ENCODE results near the gene USP15.

Gene USP15

GRCh38 chr12:62434494-62435302 lies 174.5 kb downstream of the USP15 start:
- Histone ChIP-seq H2AFZ (ENCODE audit: low read depth, low read length, severe bottlenecking) (peak overlapping the region; percentile 9), H3K27ac (ENCODE audit: low read depth, low read length) (no peak overlapping the region), H3K79me2 (ENCODE audit: insufficient read depth, low read length) (no peaks in the 10 kb centered on the region), H4K20me1 (ENCODE audit: low read depth, low read length) (no peaks in the 10 kb centered on the region), H3K27me3 (ENCODE audit: low read length) (no peaks in the 10 kb centered on the region), H3K36me3 (ENCODE audit: low read length) (no peaks in the 10 kb centered on the region), H3F3A (ENCODE audit: insufficient read depth) (no peaks in the 10 kb centered on the region), H3K9me2 (replicated peaks; ENCODE audit: insufficient read depth, low read length) (no peaks in the 10 kb centered on the region), H3K9ac (ENCODE audit: low read length) (no peak overlapping the region), H3K4me3 (ENCODE audit: insufficient read depth, low read length, poor library complexity, severe bottlenecking) (no peak overlapping the region), H3K9me3 (ENCODE audit: insufficient read depth, low read length) (no peaks in the 10 kb centered on the region), H3K4me2 (ENCODE audit: low read depth, low read length, poor library complexity, severe bottlenecking) (peak overlapping the region; percentile 13)
- TF ChIP-seq CTCF (IDR thresholded peaks at IDR 0.05; ENCODE audit: insufficient read depth, low read length, poor library complexity, severe bottlenecking) (no peak), EZH2phosphoT487 (conservative IDR thresholded peaks at IDR 0.05; ENCODE audit: low read length) (no peak)

- no peak overlapping the region for H3K4me3 ChIP-seq (ENCODE audit: insufficient read depth, low read length, poor library complexity, severe bottlenecking)
- no peaks in the 10 kb centered on the region for H3K9me3 ChIP-seq (ENCODE audit: insufficient read depth, low read length)
- no peak overlapping the region for H3K27ac ChIP-seq (ENCODE audit: low read depth, low read length)
- no peaks in the 10 kb centered on the region for H3K27me3 ChIP-seq (ENCODE audit: low read length)
- H3K36me3 ChIP-seq (ENCODE audit: low read length) = no peaks in the 10 kb centered on the region
- peak overlapping the region; percentile 9 for H2AFZ ChIP-seq (ENCODE audit: low read depth, low read length, severe bottlenecking)
- H3K9me2 ChIP-seq (replicated peaks; ENCODE audit: insufficient read depth, low read length) = no peaks in the 10 kb centered on the region
- no peaks in the 10 kb centered on the region for H3K79me2 ChIP-seq (ENCODE audit: insufficient read depth, low read length)
- TF ChIP-seq CTCF (IDR thresholded peaks at IDR 0.05; ENCODE audit: insufficient read depth, low read length, poor library complexity, severe bottlenecking) (no peak), EZH2phosphoT487 (conservative IDR thresholded peaks at IDR 0.05; ENCODE audit: low read length) (no peak)
- H4K20me1 ChIP-seq (ENCODE audit: low read depth, low read length) = no peaks in the 10 kb centered on the region
- H3F3A ChIP-seq (ENCODE audit: insufficient read depth) = no peaks in the 10 kb centered on the region
- H3K4me2 ChIP-seq (ENCODE audit: low read depth, low read length, poor library complexity, severe bottlenecking) = peak overlapping the region; percentile 13
- no peak overlapping the region for H3K9ac ChIP-seq (ENCODE audit: low read length)
Measured at GRCh38 chr12:62435303-62436163, 175.3 kb downstream of the USP15 start.

GRCh38 chr12:62436164-62436503 lies 175.9 kb downstream of the USP15 start:
- Histone ChIP-seq H3K4me3 (ENCODE audit: insufficient read depth, low read length, poor library complexity, severe bottlenecking) (no peak overlapping the region), H3K27ac (ENCODE audit: low read depth, low read length) (no peak overlapping the region), H3K36me3 (ENCODE audit: low read length) (no peaks in the 10 kb centered on the region), H3F3A (ENCODE audit: insufficient read depth) (no peaks in the 10 kb centered on the region), H3K9ac (ENCODE audit: low read length) (no peak overlapping the region), H3K9me3 (ENCODE audit: insufficient read depth, low read length) (no peaks in the 10 kb centered on the region), H2AFZ (ENCODE audit: low read depth, low read length, severe bottlenecking) (no peak overlapping the region), H3K79me2 (ENCODE audit: insufficient read depth, low read length) (no peaks in the 10 kb centered on the region), H3K9me2 (replicated peaks; ENCODE audit: insufficient read depth, low read length) (no peaks in the 10 kb centered on the region), H3K4me2 (ENCODE audit: low read depth, low read length, poor library complexity, severe bottlenecking) (no peak overlapping the region), H4K20me1 (ENCODE audit: low read depth, low read length) (no peaks in the 10 kb centered on the region), H3K27me3 (ENCODE audit: low read length) (no peaks in the 10 kb centered on the region)
- TF ChIP-seq CTCF (IDR thresholded peaks at IDR 0.05; ENCODE audit: insufficient read depth, low read length, poor library complexity, severe bottlenecking) (no peak), EZH2phosphoT487 (conservative IDR thresholded peaks at IDR 0.05; ENCODE audit: low read length) (no peak)
